C4-2B (cell line): ENCODE results near the gene UGP2.

ENCODE experiments used
- ZFX ChIP-seq: fragments of 450-650 bp; IDR thresholded peaks from 2 replicates; pipeline ENCODE4 v1.6.1; 2017
- TF ChIP-seq, protein P1 (sequence below): fragments of 450-650 bp; conservative IDR thresholded peaks from 2 replicates; pipeline ENCODE4 v1.5.1; 2017; ENCODE audit warnings: mild to moderate bottlenecking

DNA sequence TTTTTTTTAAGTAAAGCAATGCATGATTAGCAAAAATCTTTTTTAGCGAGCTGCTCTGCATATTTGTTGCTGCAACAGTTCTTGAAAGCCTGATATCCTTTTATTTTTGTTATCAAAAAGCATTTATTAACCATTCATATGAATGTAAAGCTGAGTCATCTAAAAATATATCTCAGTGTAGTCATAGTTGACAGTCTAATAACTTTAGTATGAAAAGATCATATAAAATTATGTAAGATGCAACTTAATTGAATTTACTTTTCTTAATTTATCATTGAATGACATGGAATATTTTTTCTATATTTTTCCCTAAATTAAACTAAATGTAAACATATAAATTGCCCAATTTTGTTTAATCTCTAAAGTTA lies 8.5 kb downstream of the UGP2 start:
- TF ChIP-seq, protein P1, sequence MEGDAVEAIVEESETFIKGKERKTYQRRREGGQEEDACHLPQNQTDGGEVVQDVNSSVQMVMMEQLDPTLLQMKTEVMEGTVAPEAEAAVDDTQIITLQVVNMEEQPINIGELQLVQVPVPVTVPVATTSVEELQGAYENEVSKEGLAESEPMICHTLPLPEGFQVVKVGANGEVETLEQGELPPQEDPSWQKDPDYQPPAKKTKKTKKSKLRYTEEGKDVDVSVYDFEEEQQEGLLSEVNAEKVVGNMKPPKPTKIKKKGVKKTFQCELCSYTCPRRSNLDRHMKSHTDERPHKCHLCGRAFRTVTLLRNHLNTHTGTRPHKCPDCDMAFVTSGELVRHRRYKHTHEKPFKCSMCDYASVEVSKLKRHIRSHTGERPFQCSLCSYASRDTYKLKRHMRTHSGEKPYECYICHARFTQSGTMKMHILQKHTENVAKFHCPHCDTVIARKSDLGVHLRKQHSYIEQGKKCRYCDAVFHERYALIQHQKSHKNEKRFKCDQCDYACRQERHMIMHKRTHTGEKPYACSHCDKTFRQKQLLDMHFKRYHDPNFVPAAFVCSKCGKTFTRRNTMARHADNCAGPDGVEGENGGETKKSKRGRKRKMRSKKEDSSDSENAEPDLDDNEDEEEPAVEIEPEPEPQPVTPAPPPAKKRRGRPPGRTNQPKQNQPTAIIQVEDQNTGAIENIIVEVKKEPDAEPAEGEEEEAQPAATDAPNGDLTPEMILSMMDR: no peak
- TF ChIP-seq ZFX: no peak
